NCI-H524 treated with DMSO at 0.1 percent for 48 hours (cell line): ENCODE results near the gene B3GALT5.
"Not testable (repeated sequence)": the region's sequence is repeated elsewhere in the genome, so short reads cannot be mapped to it uniquely, and the experiment has no call there.

ENCODE experiments used
- DNase-seq: peaks from one replicate; lab custom pipeline; 2025; lab: John Stamatoyannopoulos, UW

B3GALT5 gene

GRCh38 chr21:39667353-39667891 lies 54.7 kb downstream of the B3GALT5 start:
- no peak for DNase-seq

- DNase-seq: no peak
These were observed 55.6 kb downstream of the B3GALT5 start for GRCh38 chr21:39668369-39668768.

GRCh38 chr21:39669485-39669884 lies 56.7 kb downstream of the B3GALT5 start:
- no peak for DNase-seq

- no peak for DNase-seq
These were observed 57.4 kb downstream of the B3GALT5 start for GRCh38 chr21:39669976-39670661.

GRCh38 chr21:39670701-39671100 lies 58.0 kb downstream of the B3GALT5 start:
- no peak for DNase-seq

GRCh38 chr21:39671986-39672385 lies 59.2 kb downstream of the B3GALT5 start:
- no peak for DNase-seq

GRCh38 chr21:39673163-39673562 lies 60.4 kb downstream of the B3GALT5 start:
- no peak for DNase-seq

GRCh38 chr21:39673736-39674135 lies 61.0 kb downstream of the B3GALT5 start:
- no peak for DNase-seq

- no peak for DNase-seq
These were observed 62.1 kb downstream of the B3GALT5 start for GRCh38 chr21:39674801-39675200.

- DNase-seq: no peak
These were observed 62.9 kb downstream of the B3GALT5 start for GRCh38 chr21:39675590-39675989.

- no peak for DNase-seq
These were observed 63.4 kb downstream of the B3GALT5 start for GRCh38 chr21:39675993-39676661.

- no peak for DNase-seq
These were observed 67.5 kb downstream of the B3GALT5 start for GRCh38 chr21:39680216-39680615.

- DNase-seq: no peak
These were observed 68.5 kb downstream of the B3GALT5 start for GRCh38 chr21:39681257-39681656.

- no peak for DNase-seq
These were observed 69.1 kb downstream of the B3GALT5 start for GRCh38 chr21:39681845-39682244.

GRCh38 chr21:39685236-39685635 lies 72.5 kb downstream of the B3GALT5 start:
- DNase-seq: no peak

- no peak for DNase-seq
These were observed 73.3 kb downstream of the B3GALT5 start for GRCh38 chr21:39685991-39686390.

- no peak for DNase-seq
These were observed 74.1 kb downstream of the B3GALT5 start for GRCh38 chr21:39686646-39687468.

GRCh38 chr21:39688010-39688409 lies 75.3 kb downstream of the B3GALT5 start:
- no peak for DNase-seq

GRCh38 chr21:39689860-39690259 lies 77.1 kb downstream of the B3GALT5 start:
- DNase-seq: not testable (repeated sequence)

- no peak for DNase-seq
These were observed 77.7 kb downstream of the B3GALT5 start for GRCh38 chr21:39690454-39690853.

GRCh38 chr21:39694750-39695149 lies 82.0 kb downstream of the B3GALT5 start:
- no peak for DNase-seq

GRCh38 chr21:39696196-39696595 lies 83.5 kb downstream of the B3GALT5 start:
- no peak for DNase-seq

- no peak for DNase-seq
These were observed 83.9 kb downstream of the B3GALT5 start for GRCh38 chr21:39696618-39697017.
